ENCODE results near the gene PDE2A. TPM values are rescaled to one million over a fixed set of nuclear protein-coding genes. Genes with fewer than 3 reads are reported as not detected.

Gene PDE2A
- total RNA-seq (10 to 100 TPM in 1 of 2 donors, 1 to 10 TPM in 1; 9.7 to 13.8 TPM), polyA plus RNA-seq (ENCODE audit: insufficient read length in 6 of 6) (10 to 100 TPM in 3 of 6 donors, 1 to 10 TPM in 3; 8.4 to 13.2 (median 11.1) TPM)
- long read RNA-seq, donor 1: 0 reads
- long read RNA-seq, donor 2: 0 reads
- long read RNA-seq, donor 3: 0 reads
- long read RNA-seq, donor 4: 0 reads
- long read RNA-seq, donor 5, full-length matches to known transcripts: 1 of 1 reads
- long read RNA-seq, donor 5, partial matches to known transcripts: 0 of 1 reads
- long read RNA-seq, donor 5, other reads (novel, unspliced or antisense): 0 of 1 reads
- long read RNA-seq, donor 6: 0 reads
- long read RNA-seq, donor 7, full-length matches to known transcripts: 1 of 1 reads
- long read RNA-seq, donor 7, partial matches to known transcripts: 0 of 1 reads
- long read RNA-seq, donor 7, other reads (novel, unspliced or antisense): 0 of 1 reads
- long read RNA-seq, donor 8: 0 reads
- long read RNA-seq, donor 9: 0 reads
- long read RNA-seq, donor 10, full-length matches to known transcripts: 1 of 2 reads
- long read RNA-seq, donor 10, partial matches to known transcripts: 0 of 2 reads
- long read RNA-seq, donor 10, other reads (novel, unspliced or antisense): 1 of 2 reads
- long read RNA-seq, donor 11, partial matches to known transcripts: 0 of 1 reads
- long read RNA-seq, donor 11, other reads (novel, unspliced or antisense): 0 of 1 reads
- long read RNA-seq, donor 12: 0 reads

DNA sequence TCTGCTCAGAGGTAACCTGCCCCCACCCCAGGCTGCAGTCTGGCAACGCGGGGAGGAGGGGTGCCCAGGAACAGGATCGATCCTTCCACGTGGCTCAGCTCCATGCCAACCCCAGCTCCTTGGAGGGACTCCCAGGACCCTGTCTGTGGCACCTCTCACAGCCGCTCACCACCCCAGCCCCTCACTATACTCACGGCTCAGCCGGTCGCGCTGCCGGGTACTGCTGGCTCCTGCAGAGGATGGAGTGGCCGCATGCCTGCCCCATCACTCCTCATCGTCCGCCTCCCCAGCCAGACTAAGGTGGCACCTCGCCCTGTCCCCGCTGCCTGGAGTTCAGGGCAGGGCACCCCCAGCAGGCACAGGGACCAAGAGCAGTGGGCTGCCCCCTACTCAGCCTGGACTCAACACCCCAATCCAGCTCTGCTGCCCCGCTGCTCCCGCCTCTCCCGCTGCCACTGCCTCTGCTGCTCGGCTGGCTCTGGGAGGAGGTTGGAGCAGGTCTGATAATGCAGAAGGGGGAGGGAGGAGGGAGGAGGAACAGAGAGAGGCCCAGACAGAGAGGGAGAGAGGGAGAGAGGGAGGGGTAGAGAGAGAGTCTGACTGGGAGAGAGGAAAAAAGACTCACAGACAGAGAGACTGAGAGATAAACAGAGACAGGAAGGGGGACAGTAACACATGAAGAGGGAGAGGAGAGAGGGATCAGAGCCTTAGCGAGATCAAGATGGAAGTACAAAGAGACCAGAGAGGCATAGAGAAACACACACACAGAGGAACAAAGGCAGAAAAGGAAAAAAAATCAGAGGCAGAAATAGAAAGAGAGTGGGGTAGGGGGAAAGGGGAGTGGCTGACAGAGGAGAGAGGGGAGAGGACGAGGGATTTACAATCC, at the start of gene PDE2A:
Gene PDE2A, minus strand, starts transcription at position 480 of the 886 bp plus-strand sequence. Its CDS starts 215 bp downstream, at position 265.
- Histone ChIP-seq H3K4me1 (peaks cover 0 to 5% of the 10 kb centered on the region in 2 donors), H3K27me3 (peaks cover 10 to 100% of the 10 kb centered on the region in 2 donors), H3K9me3 (no peaks in the 10 kb centered on the region), H3K4me3 (no peak within 1 kb of the TSS), H3K27ac (no peak within 1 kb of the TSS), H3K36me3 (no peaks in the 10 kb centered on the region)
- intact Hi-C loops (cut with DNase I): loop anchor here in 1 of 2 donors (10.0 kb wide), 1 partner anchor 199 kb away; no protein-coding TSS in a partner anchor
- ATAC-seq (no peak), DNase-seq (no peak)
- TF ChIP-seq, protein P1, sequence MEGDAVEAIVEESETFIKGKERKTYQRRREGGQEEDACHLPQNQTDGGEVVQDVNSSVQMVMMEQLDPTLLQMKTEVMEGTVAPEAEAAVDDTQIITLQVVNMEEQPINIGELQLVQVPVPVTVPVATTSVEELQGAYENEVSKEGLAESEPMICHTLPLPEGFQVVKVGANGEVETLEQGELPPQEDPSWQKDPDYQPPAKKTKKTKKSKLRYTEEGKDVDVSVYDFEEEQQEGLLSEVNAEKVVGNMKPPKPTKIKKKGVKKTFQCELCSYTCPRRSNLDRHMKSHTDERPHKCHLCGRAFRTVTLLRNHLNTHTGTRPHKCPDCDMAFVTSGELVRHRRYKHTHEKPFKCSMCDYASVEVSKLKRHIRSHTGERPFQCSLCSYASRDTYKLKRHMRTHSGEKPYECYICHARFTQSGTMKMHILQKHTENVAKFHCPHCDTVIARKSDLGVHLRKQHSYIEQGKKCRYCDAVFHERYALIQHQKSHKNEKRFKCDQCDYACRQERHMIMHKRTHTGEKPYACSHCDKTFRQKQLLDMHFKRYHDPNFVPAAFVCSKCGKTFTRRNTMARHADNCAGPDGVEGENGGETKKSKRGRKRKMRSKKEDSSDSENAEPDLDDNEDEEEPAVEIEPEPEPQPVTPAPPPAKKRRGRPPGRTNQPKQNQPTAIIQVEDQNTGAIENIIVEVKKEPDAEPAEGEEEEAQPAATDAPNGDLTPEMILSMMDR (IDR thresholded peaks at IDR 0.05): no peak

DNA sequence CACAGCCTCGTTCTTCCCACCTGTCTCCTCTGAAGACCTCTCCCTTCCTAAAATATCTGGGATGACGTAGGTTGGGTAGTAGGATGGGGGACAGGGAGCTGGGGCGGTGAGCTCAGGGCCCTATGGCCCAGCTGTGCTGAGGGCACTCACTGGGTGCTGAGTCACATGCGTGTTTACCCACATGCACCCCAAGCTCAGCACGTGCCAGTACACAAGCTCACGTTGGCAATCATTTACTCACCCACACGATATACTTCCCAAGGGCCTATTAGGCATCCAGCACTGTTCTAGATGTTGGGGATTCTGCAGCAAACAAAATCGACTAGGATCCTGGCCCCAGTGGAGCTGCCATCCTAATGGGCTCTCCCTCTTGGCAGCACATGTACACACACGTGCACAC, 49.3 kb upstream of the PDE2A start:
- ATAC-seq: peak; percentile 2
- peak overlapping the region; percentile 87 to 92 for H3K27ac ChIP-seq

DNA sequence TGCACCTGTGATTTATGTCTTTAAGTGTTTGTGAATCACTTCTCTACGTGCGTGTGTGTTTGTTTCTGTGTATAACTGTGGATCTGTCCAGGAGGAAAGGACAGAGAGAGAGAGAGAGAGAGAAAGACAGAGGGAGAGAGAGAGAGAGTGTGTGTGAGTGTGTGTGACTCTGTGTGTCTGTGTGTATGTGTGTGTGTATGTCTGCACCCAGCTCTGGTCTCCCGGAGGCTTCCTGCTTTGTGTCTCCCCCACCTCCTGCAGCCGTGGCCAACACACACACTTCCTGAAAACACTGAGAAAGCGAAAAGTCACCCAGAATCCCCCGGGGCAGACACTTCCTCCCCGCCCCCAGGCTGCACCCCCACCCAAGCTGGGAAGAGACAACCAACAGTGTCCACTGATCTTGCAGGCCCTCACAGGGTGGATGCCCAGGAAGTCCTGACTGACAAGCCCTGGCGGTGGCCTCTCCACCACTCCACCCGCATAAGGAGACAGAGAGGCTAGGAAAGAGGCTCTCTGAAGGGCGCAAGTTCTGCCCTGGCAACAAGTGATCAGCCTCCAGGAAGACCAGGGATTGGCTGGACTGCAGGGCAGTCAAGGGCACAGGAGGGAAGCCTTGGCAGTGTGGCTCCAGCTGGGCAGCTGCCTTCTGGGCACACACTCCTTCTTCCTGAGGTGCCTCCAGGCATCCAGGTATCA, 48.0 kb upstream of the PDE2A start:
- H3K9me3 ChIP-seq: no peaks in the 10 kb centered on the region
- ATAC-seq: peak; percentile 76
- peaks cover 0 to 45% of the 10 kb centered on the region in 2 donors for H3K36me3 ChIP-seq
- peaks cover 42 to 96% of the 10 kb centered on the region in 2 donors for H3K4me1 ChIP-seq
- peak overlapping the region; percentile 42 to 65 for H3K4me3 ChIP-seq
- peak; percentile 90 to 93 (median 92) for DNase-seq
- no peaks in the 10 kb centered on the region for H3K27me3 ChIP-seq
- intact Hi-C loops (cut with DNase I): loop anchor here in 1 of 2 donors (5.0 kb wide), 1 partner anchor 90 kb away; the partner anchor contains the start of gene ATG16L2
- TF ChIP-seq, protein P1 (IDR thresholded peaks at IDR 0.05): no peak
- peak overlapping the region; percentile 87 to 92 for H3K27ac ChIP-seq

More for the DNA sequence above, 49.3 kb upstream of the PDE2A start:
- intact Hi-C loops (cut with DNase I): loop anchor here in 1 of 2 donors (5.0 kb wide), 1 partner anchor 89 kb away; the partner anchor contains the start of gene ATG16L2
- Histone ChIP-seq H3K9me3 (no peaks in the 10 kb centered on the region), H3K36me3 (peaks cover 0 to 41% of the 10 kb centered on the region in 2 donors), H3K27me3 (no peaks in the 10 kb centered on the region), H3K4me1 (peaks cover 42 to 94% of the 10 kb centered on the region in 2 donors), H3K4me3 (no peak overlapping the region)
- DNase-seq: peak in 1 of 4 donors; percentile 73
- TF ChIP-seq, protein P1 (IDR thresholded peaks at IDR 0.05): no peak

DNA sequence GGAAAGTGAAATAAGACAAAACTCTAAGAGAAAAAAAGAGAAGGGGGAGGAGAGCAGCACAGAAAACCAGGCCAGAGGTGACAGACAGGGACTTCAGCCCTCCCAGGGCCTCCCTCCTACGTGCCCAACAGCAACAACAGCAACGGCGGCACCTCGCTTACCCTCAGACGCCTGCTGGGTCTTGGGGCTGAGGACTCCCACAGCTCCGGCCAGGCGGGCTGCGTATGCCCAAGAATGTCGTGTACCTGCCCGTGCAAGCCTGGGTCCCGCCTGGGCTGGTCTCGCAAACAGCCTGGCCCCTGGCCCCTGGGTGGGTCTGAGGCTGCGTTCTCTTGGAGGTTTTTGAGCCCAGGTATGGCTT, 47.4 kb upstream of the PDE2A start:
- TF ChIP-seq, protein P1 (IDR thresholded peaks at IDR 0.05): no peak
- DNase-seq (peak in 2 of 4 donors; percentile 59 to 85), ATAC-seq (peak; percentile 4)
- no peaks in the 10 kb centered on the region for H3K9me3 ChIP-seq
- no peaks in the 10 kb centered on the region for H3K27me3 ChIP-seq
- peaks cover 0 to 45% of the 10 kb centered on the region in 2 donors for H3K36me3 ChIP-seq
- peak overlapping the region; percentile 42 to 65 for H3K4me3 ChIP-seq
- intact Hi-C loops (cut with DNase I): loop anchor here in 1 of 2 donors (5.0 kb wide), 1 partner anchor 91 kb away; the partner anchor contains the start of gene ATG16L2
- peaks cover 42 to 96% of the 10 kb centered on the region in 2 donors for H3K4me1 ChIP-seq
- peak overlapping the region; percentile 87 to 92 for H3K27ac ChIP-seq

Measured in left lung (tissue), 14 donors.